GM06990 (cell line): Measurements from ENCODE around the gene GALNT13.

Experiments
- DNase-seq: peaks from one replicate; pipeline ENCODE4 v3.0.0-alpha.2; 2011; ENCODE audit not compliant: insufficient read length; ENCODE audit errors: extremely low read depth
- H3K27me3 ChIP-seq: replicated peaks from 2 replicates; pipeline ENCODE4 v1.6.0; 2011; ENCODE audit warnings: low read length; ENCODE audit not compliant: control insufficient read depth, insufficient read depth
- H3K36me3 ChIP-seq: 2 replicates; pipeline ENCODE4 v1.5.1; 2011; ENCODE audit warnings: low read length; ENCODE audit not compliant: control insufficient read depth, insufficient read depth
- H3K4me3 ChIP-seq: replicated peaks from 2 replicates; pipeline ENCODE4 v1.5.1; 2011; ENCODE audit warnings: low read depth, mild to moderate bottlenecking, control low read depth, low read length
- CTCF ChIP-seq: IDR thresholded peaks from 2 replicates; pipeline ENCODE4 v1.5.1; 2011; ENCODE audit warnings: low read length, control low read depth, mild to moderate bottlenecking, inconsistent platforms; ENCODE audit not compliant: insufficient read depth, poor library complexity, severe bottlenecking

GALNT13 gene

GRCh38 chr2:153875801-153876466 is 4.2 kb downstream of the GALNT13 start:
- no peak for DNase-seq
- TF ChIP-seq CTCF = no peak
- H3K36me3 ChIP-seq = no peaks in the 10 kb centered on the region

GRCh38 chr2:153880926-153881325 is 9.2 kb downstream of the GALNT13 start:
- Histone ChIP-seq H3K27me3 (no peaks in the 10 kb centered on the region), H3K4me3 (no peak overlapping the region), H3K36me3 (no peaks in the 10 kb centered on the region)
- no peak for DNase-seq
- TF ChIP-seq CTCF = no peak

More at GRCh38 chr2:153875801-153876466, 4.2 kb downstream of the GALNT13 start:
- Histone ChIP-seq H3K27me3 (no peaks in the 10 kb centered on the region), H3K4me3 (no peak overlapping the region)

- TF ChIP-seq CTCF = no peak
- no peak for DNase-seq
- Histone ChIP-seq H3K36me3 (no peaks in the 10 kb centered on the region), H3K27me3 (no peaks in the 10 kb centered on the region), H3K4me3 (no peak overlapping the region)
Observed at GRCh38 chr2:153886833-153887232, 15.1 kb downstream of the GALNT13 start.

GRCh38 chr2:153890576-153890975 is 18.9 kb downstream of the GALNT13 start:
- TF ChIP-seq CTCF = no peak
- Histone ChIP-seq H3K27me3 (no peaks in the 10 kb centered on the region), H3K4me3 (no peak overlapping the region), H3K36me3 (no peaks in the 10 kb centered on the region)
- DNase-seq = no peak

- H3K27me3 ChIP-seq = no peaks in the 10 kb centered on the region
- no peak for TF ChIP-seq CTCF
Observed at GRCh38 chr2:153891051-153891450, 19.3 kb downstream of the GALNT13 start.

GRCh38 chr2:153912798-153913396 is 41.2 kb downstream of the GALNT13 start:
- no peaks in the 10 kb centered on the region for H3K36me3 ChIP-seq
- no peak for TF ChIP-seq CTCF
- H3K4me3 ChIP-seq = no peak overlapping the region
- no peak for DNase-seq
- no peaks in the 10 kb centered on the region for H3K27me3 ChIP-seq

More at GRCh38 chr2:153891051-153891450, 19.3 kb downstream of the GALNT13 start:
- DNase-seq = no peak
- H3K4me3 ChIP-seq = no peak overlapping the region
- no peaks in the 10 kb centered on the region for H3K36me3 ChIP-seq
